Smooth muscle cell (in vitro differentiated cells): Measurements from ENCODE around the gene RBM20. TPM values are rescaled to one million over a fixed set of nuclear protein-coding genes. Genes with fewer than 3 reads are reported as not detected.

Experiments used
- DNase-seq: peaks from one replicate; lab custom pipeline; 2025; ENCODE audit not compliant: unreplicated experiment; lab: John Stamatoyannopoulos, UW
- H2AFZ ChIP-seq: fragments of 200-600 bp; sonication (generic); 2 replicates; pipeline ENCODE4 v1.6.0; 2016; ENCODE audit warnings: antibody characterized with exemption, low read depth, mild to moderate bottlenecking
- H3F3A ChIP-seq: fragments of 200-600 bp; sonication (generic); 2 replicates; pipeline ENCODE4 v1.6.0; 2017; ENCODE audit warnings: antibody characterized with exemption, low read depth
- H3K27ac ChIP-seq: fragments of 200-600 bp; sonication (generic); 2 replicates; pipeline ENCODE4 v1.5.1; 2016; ENCODE audit warnings: low read depth, mild to moderate bottlenecking
- H3K27me3 ChIP-seq: fragments of 200-600 bp; sonication (generic); 2 replicates; pipeline ENCODE4 v1.6.1; 2016; ENCODE audit warnings: low read depth, mild to moderate bottlenecking
- H3K36me3 ChIP-seq: fragments of 200-600 bp; sonication (generic); 2 replicates; pipeline ENCODE4 v1.5.1; 2016; ENCODE audit warnings: low read depth
- H3K4me1 ChIP-seq: fragments of 200-600 bp; sonication (generic); 2 replicates; pipeline ENCODE4 v1.5.1; 2016; ENCODE audit warnings: low read depth
- H3K4me2 ChIP-seq: fragments of 200-600 bp; sonication (generic); 2 replicates; pipeline ENCODE4 v1.6.0; 2016; ENCODE audit warnings: mild to moderate bottlenecking
- H3K4me3 ChIP-seq: fragments of 200-600 bp; sonication (generic); 2 replicates; pipeline ENCODE4 v1.5.1; 2016; ENCODE audit warnings: mild to moderate bottlenecking
- H3K79me2 ChIP-seq: fragments of 200-600 bp; sonication (generic); 2 replicates; pipeline ENCODE4 v1.6.0; 2016; ENCODE audit warnings: low read depth, mild to moderate bottlenecking
- H3K9ac ChIP-seq: fragments of 200-600 bp; sonication (generic); 2 replicates; pipeline ENCODE4 v1.6.0; 2016; ENCODE audit warnings: low read depth
- H3K9me3 ChIP-seq: fragments of 200-600 bp; sonication (generic); replicated peaks from 2 replicates; pipeline ENCODE4 v1.5.1; 2016; ENCODE audit warnings: low read depth
- H4K20me1 ChIP-seq: fragments of 200-600 bp; sonication (generic); 2 replicates; pipeline ENCODE4 v1.6.0; 2016; ENCODE audit warnings: low read depth
- CTCF ChIP-seq: fragments of 200-600 bp; sonication (generic); IDR thresholded peaks from 2 replicates; pipeline ENCODE4 v1.5.1; 2017; ENCODE audit warnings: borderline replicate concordance, mild to moderate bottlenecking, antibody characterized with exemption; ENCODE audit not compliant: insufficient read depth, poor library complexity, severe bottlenecking
- WGBS: methylation state at CpG from one replicate; pipeline ENCODE4 v1.1.7; 2016; ENCODE audit warnings: low lambda C conversion rate; 5-methylcytosine and 5-hydroxymethylcytosine counted together
- polyA plus RNA-seq: library from polyadenylated mRNA; unstranded; fragments of >200 nt; fragmentation: Nextera tagmentation; extraction: Ambion mirVana; gene quantifications from 2 replicates; pipeline ENCODE4 v1.2.1, GENCODE V29; 2016
- total RNA-seq: library from RNA; depleted of rRNA; stranded (reverse); fragments of >200 nt; gene quantifications from 2 replicates; pipeline ENCODE4 v1.2.3, GENCODE V29; 2014

The RBM20 gene
- total and polyA plus RNA-seq, 2 experiments from 2014 or later, result 0.09 TPM

GRCh38 chr10:110634527-110635209 is 9.5 kb upstream of the RBM20 start:
- H3K4me1 ChIP-seq, result peaks cover 9% of the 10 kb centered on the region
- H3K4me2 ChIP-seq, result no peak overlapping the region

GRCh38 chr10:110636572-110636931 is 7.6 kb upstream of the RBM20 start:
- Histone ChIP-seq H3K79me2 (no peaks in the 10 kb centered on the region), H3K27ac (no peak overlapping the region), H3K4me2 (no peak overlapping the region), H3F3A (no peaks in the 10 kb centered on the region), H3K9ac (no peak overlapping the region), H2AFZ (no peak overlapping the region), H4K20me1 (no peaks in the 10 kb centered on the region), H3K4me1 (peaks cover 14% of the 10 kb centered on the region), H3K36me3 (no peaks in the 10 kb centered on the region), H3K4me3 (no peak overlapping the region), H3K27me3 (peaks cover 12% of the 10 kb centered on the region), H3K9me3 (no peaks in the 10 kb centered on the region)
- DNase-seq, result no peak
- TF ChIP-seq CTCF, result no peak
- 97% methylated on average over 2 of the region's 2 CpGs for WGBS

More at GRCh38 chr10:110634527-110635209, 9.5 kb upstream of the RBM20 start:
- Histone ChIP-seq H2AFZ (no peak overlapping the region), H3K27me3 (no peaks in the 10 kb centered on the region), H3K4me3 (no peak overlapping the region), H3K27ac (no peak overlapping the region), H3F3A (no peaks in the 10 kb centered on the region), H3K9ac (no peak overlapping the region), H4K20me1 (no peaks in the 10 kb centered on the region), H3K36me3 (no peaks in the 10 kb centered on the region), H3K9me3 (no peaks in the 10 kb centered on the region), H3K79me2 (no peaks in the 10 kb centered on the region)
- DNase-seq, result no peak
- TF ChIP-seq CTCF, result no peak
- 83% methylated on average over 9 of the region's 9 CpGs for WGBS

GRCh38 chr10:110636932-110637557 is 7.1 kb upstream of the RBM20 start:
- Histone ChIP-seq H3K27me3 (peaks cover 17% of the 10 kb centered on the region), H3K4me2 (no peak overlapping the region), H3K9ac (no peak overlapping the region), H3K27ac (no peak overlapping the region), H3K9me3 (no peaks in the 10 kb centered on the region), H2AFZ (no peak overlapping the region), H4K20me1 (no peaks in the 10 kb centered on the region), H3K4me3 (no peak overlapping the region), H3K4me1 (peaks cover 17% of the 10 kb centered on the region), H3F3A (no peaks in the 10 kb centered on the region), H3K79me2 (no peaks in the 10 kb centered on the region), H3K36me3 (no peaks in the 10 kb centered on the region)
- TF ChIP-seq CTCF, result no peak
- 26% methylated on average over 6 of the region's 6 CpGs for WGBS
- no peak for DNase-seq
